PFSK-1 (cell line): ENCODE results near the gene TBXA2R.

Source experiments
- FOXP2 ChIP-seq: optimal IDR thresholded peaks from 2 replicates; pipeline ENCODE3; 2011; ENCODE audit warnings: borderline replicate concordance, control low read depth, inconsistent platforms; ENCODE audit not compliant: insufficient read depth; ENCODE audit errors: extremely low read length, extremely low read depth
- POLR2AphosphoS5 ChIP-seq: IDR thresholded peaks from 2 replicates; pipeline ENCODE4 v1.6.1; 2012; ENCODE audit warnings: low read depth, mild to moderate bottlenecking, control low read depth, low read length, moderate library complexity
- SIN3A ChIP-seq: IDR thresholded peaks from 2 replicates; pipeline ENCODE4 v1.6.1; 2012; ENCODE audit warnings: mild to moderate bottlenecking, low read length, moderate library complexity, borderline replicate concordance; ENCODE audit not compliant: insufficient read depth
- TAF1 ChIP-seq: IDR thresholded peaks from 2 replicates; pipeline ENCODE4 v1.6.1; 2012; ENCODE audit warnings: low read length, control low read depth, borderline replicate concordance; ENCODE audit not compliant: insufficient read depth
- TF ChIP-seq, protein P1 (sequence below), 2 experiments: IDR thresholded peaks; 2 replicates each; pipeline versions ENCODE4 v1.6.1 to v1.8.0; 2011 to 2012; ENCODE audit warnings: low read depth in 2 of 2, low read length in 2 of 2, control low read depth in 1 of 2, inconsistent platforms in 1 of 2, mild to moderate bottlenecking in 1 of 2, moderate library complexity in 1 of 2; ENCODE audit not compliant: insufficient read depth in 1 of 2

The TBXA2R gene

DNA sequence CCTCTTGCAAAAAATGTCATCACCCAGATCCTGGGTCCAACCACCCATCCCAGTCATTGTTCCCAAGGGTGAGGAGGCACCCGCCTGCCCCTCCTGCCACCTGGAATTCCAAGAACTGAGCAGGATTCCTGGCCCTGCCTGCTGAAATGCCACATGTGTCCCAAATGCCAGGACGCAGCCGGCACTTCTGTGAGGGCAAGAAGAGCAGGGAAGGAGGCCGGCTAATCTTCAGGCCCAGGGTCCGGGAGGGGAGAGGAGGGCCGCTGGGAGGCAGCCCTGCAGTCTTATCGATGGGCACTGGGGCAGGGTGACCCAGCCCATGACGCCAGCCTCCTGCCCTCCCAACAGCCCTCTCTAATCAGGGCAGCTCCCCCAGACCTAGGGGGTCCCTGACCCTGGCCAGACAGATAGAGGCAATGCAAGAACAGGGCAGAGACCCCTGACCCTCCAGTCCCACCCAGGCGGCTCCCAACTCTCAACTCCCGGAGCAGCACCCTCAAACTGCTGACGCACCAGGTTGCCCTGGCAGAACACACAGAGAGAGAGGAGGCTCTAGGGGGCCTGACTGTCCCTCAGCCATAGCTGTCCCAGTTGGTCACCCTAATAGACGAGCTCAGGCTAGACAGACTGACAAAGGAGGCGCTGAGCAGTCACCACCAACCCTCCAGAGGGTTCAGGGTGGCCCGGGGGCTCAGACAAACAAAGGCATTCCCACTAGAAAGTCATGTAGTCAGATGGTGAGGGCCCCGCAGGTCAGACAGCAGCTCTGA lies 50.8 kb downstream of the TBXA2R start:
- TF ChIP-seq FOXP2: no peak
- no peak for TF ChIP-seq POLR2AphosphoS5
- TF ChIP-seq, protein P1, sequence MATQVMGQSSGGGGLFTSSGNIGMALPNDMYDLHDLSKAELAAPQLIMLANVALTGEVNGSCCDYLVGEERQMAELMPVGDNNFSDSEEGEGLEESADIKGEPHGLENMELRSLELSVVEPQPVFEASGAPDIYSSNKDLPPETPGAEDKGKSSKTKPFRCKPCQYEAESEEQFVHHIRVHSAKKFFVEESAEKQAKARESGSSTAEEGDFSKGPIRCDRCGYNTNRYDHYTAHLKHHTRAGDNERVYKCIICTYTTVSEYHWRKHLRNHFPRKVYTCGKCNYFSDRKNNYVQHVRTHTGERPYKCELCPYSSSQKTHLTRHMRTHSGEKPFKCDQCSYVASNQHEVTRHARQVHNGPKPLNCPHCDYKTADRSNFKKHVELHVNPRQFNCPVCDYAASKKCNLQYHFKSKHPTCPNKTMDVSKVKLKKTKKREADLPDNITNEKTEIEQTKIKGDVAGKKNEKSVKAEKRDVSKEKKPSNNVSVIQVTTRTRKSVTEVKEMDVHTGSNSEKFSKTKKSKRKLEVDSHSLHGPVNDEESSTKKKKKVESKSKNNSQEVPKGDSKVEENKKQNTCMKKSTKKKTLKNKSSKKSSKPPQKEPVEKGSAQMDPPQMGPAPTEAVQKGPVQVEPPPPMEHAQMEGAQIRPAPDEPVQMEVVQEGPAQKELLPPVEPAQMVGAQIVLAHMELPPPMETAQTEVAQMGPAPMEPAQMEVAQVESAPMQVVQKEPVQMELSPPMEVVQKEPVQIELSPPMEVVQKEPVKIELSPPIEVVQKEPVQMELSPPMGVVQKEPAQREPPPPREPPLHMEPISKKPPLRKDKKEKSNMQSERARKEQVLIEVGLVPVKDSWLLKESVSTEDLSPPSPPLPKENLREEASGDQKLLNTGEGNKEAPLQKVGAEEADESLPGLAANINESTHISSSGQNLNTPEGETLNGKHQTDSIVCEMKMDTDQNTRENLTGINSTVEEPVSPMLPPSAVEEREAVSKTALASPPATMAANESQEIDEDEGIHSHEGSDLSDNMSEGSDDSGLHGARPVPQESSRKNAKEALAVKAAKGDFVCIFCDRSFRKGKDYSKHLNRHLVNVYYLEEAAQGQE (IDR thresholded peaks at IDR 0.05; ENCODE audit: insufficient read depth in 1 of 2, low read depth in 2 of 2, low read length in 2 of 2): no peak
- TF ChIP-seq SIN3A: no peak
- TF ChIP-seq TAF1: no peak

DNA sequence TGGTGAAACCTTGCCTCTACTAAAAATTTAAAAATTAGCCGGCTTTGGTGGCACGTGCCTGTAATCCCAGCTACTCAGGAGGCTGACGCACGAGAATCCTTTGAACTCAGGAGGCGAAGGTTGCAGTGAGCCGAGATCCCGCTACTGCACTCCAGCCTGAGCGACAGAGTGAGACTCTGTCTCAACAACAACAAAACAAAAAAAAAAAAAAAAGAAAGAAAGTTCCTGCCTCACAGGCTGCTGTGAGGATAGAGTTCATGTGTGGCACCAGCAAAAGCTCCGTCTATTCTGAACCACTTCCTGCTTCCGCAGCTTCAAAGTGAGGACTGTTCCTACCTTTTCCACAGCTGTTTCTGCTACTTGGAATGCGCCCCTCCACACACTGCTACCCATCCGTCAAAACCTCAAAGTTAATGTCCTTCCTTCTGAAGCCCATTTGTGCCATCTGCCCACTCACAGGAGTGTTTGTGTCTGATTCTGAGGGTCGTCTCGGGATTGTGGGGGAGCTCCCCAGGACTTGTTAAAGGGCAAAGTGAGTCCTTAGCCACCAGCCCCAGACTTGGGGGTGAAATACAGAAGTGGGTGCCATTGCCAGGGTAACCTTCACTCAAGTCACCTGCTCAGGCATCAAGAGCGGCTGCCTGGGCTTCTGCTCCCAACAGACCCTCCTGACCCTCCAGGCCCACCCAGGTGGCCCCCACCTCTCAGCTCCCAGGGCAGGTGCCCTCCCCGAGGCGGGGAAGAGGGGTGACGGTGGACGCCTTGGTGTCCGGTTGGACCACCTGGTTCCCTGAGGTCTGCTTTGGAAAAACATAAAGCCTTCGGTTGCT lies 52.2 kb downstream of the TBXA2R start:
- TF ChIP-seq, protein P1 (IDR thresholded peaks at IDR 0.05; ENCODE audit: insufficient read depth in 1 of 2, low read depth in 2 of 2, low read length in 2 of 2): no peak
- no peak for TF ChIP-seq SIN3A
- TF ChIP-seq TAF1: no peak
- no peak for TF ChIP-seq FOXP2
- no peak for TF ChIP-seq POLR2AphosphoS5

DNA sequence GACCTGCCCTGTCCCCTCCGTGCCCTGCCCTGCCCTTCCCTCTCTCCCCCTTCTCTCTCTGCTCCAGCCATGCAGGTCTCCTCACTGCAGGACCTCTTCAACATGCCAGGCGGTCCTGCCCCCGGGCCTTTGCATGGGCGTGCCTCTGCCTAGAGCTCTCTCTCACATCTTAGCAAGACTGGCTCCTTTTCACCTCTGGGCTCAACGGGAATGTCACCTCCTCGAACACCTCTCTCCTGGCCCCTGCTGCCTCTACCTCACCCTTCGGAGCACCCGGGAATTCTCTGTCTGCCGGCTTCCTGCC lies 54.9 kb downstream of the TBXA2R start:
- TF ChIP-seq FOXP2: no peak
- TF ChIP-seq, protein P1 (IDR thresholded peaks at IDR 0.05; ENCODE audit: insufficient read depth in 1 of 2, low read depth in 2 of 2, low read length in 2 of 2): no peak
- TF ChIP-seq TAF1: no peak
- no peak for TF ChIP-seq SIN3A
- no peak for TF ChIP-seq POLR2AphosphoS5

DNA sequence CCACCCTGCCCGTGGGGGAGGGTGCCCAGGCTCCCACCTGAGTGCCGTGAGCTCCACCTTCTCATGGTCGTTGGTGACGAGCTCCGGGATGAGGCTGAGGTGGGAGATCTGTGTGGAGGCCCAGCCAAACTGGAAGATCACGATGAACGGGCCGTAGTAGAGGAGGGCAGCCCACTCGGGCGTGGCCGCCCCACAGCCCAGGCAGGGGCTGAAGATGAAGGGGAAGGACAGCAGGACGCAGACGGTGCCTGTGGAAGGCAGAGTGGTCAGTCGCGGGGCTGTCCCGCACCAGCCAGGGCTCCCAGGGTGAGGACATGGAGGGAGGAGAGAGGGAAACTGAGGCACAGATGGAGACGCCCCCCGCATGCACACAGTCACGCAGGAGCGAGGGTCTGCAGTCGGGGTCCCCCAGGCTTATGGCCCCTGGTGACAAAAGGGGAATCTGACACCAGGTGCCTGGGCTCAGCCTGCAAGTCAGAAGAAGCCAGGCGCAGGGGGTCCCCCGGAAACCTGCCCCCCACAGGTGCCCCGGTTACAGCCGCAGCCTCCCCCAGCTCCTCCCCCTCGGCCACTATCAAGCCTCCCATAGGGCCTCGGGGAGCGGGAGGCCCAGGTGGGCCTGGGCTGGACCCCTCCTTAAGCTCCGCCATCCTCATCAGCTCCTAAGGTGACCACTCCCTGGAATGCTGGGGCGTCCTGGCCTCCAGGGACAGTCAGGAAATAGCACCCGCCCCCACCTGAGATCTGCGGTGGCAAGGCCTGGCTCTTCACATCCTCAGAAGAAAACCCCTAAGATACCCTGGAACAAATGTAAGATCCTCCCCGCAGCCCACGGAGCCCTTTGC lies 55.5 kb downstream of the TBXA2R start:
- TF ChIP-seq, protein P1 (IDR thresholded peaks at IDR 0.05; ENCODE audit: insufficient read depth in 1 of 2, low read depth in 2 of 2, low read length in 2 of 2): no peak
- no peak for TF ChIP-seq POLR2AphosphoS5
- no peak for TF ChIP-seq TAF1
- TF ChIP-seq FOXP2: no peak
- TF ChIP-seq SIN3A: no peak
